GM18873 (cell line): Measurements from ENCODE around the gene RP9.
A peak's percentile ranks its signal among the peaks of the same experiment; 100 is the strongest.
"Not testable (repeated sequence)": the region's sequence is repeated elsewhere in the genome, so short reads cannot be mapped to it uniquely, and the experiment has no call there.

Experiments used
- ATAC-seq: cut with Tn5 transposase; IDR thresholded peaks from one replicate; pipeline ENCODE4 v1.9.1; 2021; ENCODE audit warnings: mild to moderate bottlenecking, moderate library complexity, moderate number of reproducible peaks; ENCODE audit not compliant: unreplicated experiment, low FRiP score

RP9 gene

DNA sequence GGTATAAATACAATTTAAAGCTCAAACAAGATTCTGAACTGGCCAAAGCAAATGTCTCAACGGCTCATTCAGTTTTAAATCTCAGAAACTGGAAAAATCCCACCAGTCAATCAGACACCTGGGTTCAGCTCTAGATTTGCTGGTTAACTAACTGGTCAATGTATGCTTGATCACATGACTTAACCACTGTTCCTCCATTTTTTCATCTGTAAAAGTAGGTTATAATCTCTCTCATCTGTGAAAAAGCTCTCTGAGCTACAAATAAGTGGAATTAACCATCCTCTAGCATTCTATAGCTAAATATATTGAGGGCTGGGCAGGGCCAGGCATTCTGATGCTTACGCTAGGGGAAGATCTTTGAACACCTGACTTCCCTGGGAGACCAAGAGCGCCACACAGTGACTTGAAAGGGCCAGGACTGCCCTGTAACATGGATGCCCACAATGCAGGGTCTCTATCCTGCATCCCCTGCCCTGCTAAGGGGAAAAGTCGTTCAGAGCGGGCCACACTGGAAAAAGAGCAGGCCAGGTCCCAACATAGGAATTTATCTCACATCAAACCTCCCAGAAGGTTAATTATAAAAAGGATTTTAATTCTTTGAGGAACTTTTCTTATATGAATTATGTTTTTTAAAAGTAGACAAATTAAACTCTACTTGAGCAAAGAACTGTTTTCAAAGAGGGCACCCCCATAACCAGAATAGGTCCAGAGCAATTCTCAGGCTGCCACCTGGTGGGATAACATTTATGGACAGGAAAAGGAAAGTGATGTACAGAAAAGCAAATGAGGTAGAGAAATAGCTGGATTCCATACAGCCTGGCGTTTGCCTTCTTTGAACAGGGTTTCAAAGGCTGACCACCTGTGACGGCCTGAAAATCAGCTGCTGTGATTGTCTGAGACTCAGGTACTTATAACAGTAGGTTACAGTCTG, 1.8 kb downstream of the RP9 start:
- no peak for ATAC-seq

GRCh38 chr7:33101906-33102305, 7.3 kb downstream of the RP9 start:
- ATAC-seq, result no peak

DNA sequence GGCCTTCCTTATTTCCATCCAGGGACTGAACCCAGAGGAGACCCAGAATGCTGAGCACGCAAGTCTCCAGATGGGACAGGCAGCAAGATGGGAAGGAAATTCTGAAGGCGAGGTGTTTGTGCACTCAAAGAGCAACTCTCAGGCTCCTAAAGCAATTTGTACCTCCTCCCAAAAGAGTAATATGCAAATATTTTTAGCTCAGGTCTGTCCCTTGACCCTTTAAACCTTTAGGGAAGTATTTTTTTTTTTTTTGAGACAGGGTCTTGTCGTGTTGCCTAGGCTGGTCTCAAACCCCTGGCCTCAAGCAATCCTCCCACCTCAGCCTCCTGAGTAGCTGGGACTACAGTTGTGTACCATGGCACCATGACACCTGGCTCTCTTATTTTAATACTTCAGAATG, 8.4 kb downstream of the RP9 start:
- no peak for ATAC-seq

GRCh38 chr7:33099154-33099940, 9.9 kb downstream of the RP9 start:
- no peak for ATAC-seq

- ATAC-seq, result not testable (repeated sequence)
Observed at GRCh38 chr7:33094745-33095275, 14.4 kb downstream of the RP9 start.

DNA sequence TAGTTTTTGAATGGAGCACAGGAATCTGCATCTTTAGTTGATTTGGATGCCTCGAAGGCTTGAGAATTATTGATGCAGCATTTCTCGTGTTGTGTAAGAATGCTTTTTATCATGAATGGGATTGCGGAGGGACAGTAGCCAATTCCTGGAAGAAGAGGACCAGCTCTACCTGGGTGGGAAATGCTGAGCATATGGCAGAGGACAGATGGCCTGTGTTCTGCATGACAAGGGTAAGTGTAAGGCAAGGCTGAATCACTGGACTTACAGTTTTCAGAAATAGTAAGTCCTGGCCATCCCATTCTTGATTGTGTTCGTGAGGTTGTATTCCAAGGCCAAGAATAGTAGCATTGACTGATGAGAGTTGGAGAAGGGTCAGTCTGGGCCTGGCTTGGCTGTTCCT, 15.9 kb downstream of the RP9 start:
- ATAC-seq, result no peak

GRCh38 chr7:33091641-33092191, 17.5 kb downstream of the RP9 start:
- ATAC-seq, result no peak

GRCh38 chr7:33091111-33091531, 18.1 kb downstream of the RP9 start:
- no peak for ATAC-seq

DNA sequence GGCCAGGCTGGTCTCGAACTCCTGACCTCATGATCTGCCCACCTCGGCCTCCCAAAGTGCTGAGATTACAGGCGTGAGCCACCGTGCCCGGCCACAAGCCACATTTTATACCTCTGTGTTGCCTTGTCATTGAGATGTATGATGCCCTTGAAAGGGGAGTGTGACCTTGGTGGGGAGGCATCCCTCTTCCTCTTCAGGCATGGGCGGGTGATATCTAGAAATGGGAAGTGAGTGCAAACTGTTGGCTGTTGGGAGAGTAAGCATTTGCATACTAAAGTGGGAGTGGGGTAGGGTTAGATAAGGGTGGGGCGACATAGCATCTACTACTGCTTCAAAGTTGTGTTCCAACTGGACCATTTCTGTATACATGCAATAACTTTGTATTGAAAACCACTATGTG, 20.1 kb downstream of the RP9 start:
- no peak for ATAC-seq

- no peak for ATAC-seq
Observed at GRCh38 chr7:33087858-33088257, 21.3 kb downstream of the RP9 start.

DNA sequence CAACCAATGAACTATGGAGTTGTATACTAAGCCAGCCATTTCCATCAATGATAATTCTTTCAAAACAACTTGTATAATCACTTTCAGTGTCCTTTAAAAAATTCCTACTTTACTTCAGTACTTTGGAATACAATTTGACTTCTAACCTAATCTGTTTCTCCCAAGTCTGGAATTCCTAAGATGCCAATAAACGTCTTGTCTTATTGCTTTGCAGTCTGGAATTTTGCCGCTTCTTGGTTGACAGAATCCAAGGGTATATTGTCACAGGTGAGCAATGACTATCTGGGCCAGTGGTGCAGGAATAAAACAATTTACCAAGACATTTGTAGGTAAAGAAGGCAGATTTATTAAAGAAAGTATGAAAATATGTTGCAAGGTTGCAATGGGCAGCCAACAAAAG, 21.8 kb downstream of the RP9 start:
- ATAC-seq, result no peak

DNA sequence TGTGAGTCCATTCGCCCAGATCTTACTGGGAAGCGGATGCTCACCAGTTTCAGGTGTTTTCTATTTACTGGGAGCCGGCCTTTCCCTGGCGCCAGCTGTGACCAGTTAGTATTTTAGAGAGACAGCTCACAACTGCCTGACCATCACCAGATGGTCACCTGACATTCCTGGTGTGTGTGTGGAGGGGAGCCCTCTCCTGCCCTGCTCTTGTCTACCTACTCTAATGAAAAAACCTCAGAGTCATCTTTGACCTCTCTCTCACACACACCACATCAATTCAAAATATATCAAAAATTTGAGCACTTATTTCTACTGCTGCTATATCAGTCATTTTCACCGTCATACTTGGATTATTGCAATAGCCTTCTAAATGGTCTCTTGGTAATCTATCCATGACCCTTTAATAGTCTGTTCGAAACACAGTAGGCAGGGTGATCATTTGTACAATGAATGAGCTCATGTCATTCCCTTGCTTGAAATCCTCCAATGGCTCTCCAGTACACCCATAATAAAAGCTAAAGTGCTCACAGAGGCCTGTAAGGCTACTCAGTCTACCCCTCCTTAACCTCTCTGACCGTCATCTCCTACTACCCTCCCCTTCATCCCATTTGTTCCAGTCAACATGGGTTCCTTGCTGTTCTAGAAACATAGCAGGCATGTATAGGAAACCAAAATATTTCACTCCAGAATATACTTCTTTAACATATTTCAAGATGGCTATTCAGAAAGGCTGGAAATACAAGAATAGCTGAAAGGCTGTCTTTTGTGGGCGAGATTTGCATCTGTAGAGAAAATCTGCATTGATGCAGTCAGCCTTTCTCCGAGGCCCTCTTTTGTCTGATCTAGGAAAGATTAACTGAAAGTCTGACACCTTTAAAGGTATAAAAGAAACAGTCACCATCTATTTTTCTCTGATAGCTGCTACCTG, 29.2 kb downstream of the RP9 start:
- no peak for ATAC-seq

- no peak for ATAC-seq
Observed at GRCh38 chr7:33079096-33079495, 30.1 kb downstream of the RP9 start.

DNA sequence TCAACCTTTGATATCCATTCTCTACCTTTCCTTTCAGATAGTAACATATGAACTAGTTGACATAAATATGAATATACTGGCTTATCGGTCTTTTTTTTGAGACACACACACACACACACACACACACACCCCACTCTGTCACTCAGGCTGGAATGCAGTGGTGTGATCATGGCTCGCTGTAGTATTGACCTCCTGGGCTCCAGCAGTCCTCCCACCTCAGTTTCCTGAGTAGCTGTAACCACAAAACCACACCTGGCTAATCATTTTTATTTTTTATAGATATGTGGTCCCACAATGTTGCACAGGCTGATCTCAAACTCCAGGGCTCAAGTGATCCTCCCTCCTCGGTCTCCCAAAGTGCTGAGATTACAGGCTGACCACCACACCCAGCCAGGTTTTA, 32.5 kb downstream of the RP9 start:
- ATAC-seq, result peak; percentile 52

GRCh38 chr7:33075818-33076518, 33.2 kb downstream of the RP9 start:
- no peak for ATAC-seq

DNA sequence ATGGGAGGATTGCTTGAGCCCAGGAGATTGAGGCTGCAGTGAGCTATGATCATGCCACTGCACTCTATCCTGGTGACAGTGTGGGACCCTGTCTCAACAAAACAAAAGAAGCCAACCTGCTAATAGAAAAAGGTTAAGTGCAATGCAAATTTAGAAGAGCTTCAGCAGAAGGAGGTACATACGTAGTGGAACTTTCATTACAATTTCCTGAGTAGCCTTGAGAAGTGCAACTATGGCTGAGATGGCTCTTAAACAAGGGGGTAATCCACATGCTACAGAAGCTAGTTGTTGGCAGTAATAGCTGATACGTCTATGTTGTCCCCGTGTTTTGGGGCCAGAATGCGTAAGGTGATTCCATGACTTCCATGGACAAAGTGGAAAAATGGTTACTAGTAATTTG, 36.0 kb downstream of the RP9 start:
- ATAC-seq, result no peak

- no peak for ATAC-seq
Observed at GRCh38 chr7:33072471-33072870, 36.7 kb downstream of the RP9 start.

- no peak for ATAC-seq
Observed at GRCh38 chr7:33070831-33071230, 38.4 kb downstream of the RP9 start.

DNA sequence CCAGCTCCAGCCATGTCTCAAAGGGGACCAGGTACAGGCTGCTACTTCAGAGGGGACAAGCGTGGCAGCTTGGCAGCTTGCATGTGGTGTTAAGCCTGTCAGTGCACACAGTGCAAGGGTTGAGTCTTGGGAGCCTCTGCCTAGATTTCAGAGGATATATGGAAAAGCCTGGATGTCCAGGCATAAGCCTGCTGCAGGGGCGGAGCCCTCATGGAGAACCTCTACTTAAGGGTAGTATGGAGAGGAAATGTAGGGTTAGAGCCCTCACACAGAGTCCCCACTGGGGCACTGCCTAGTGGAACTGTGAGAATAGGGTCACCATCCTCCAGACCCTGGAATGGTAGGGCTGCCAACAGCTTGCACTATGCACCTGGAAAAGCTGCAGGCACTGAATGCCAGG, 38.9 kb downstream of the RP9 start:
- no peak for ATAC-seq
